CD4-positive, CD25-positive, alpha-beta regulatory T cell (primary cell): ENCODE measurements around the gene RAB3GAP2. TPM values are rescaled to one million over a fixed set of nuclear protein-coding genes. Genes with fewer than 3 reads are reported as not detected.

ENCODE experiments used
- ATAC-seq, 2 donors: fragments of 150-1000 bp; cut with Tn5 transposase; one replicate each; pipeline ENCODE4 v1.10.0; 2021; ENCODE audit warnings: low read depth in 2 of 2, moderate number of reproducible peaks in 2 of 2, moderate library complexity in 1 of 2
- DNase-seq, 3 donors: peaks; one replicate each; pipeline versions ENCODE4 v3.0.0 to v3.0.0-alpha.2; 2012 to 2022; ENCODE audit warnings: mixed read lengths in 1 of 3
- H3K27ac ChIP-seq: one replicate; pipeline ENCODE4 v1.7.0; 2013; ENCODE audit warnings: mild to moderate bottlenecking, low read length; ENCODE audit not compliant: insufficient read depth, poor library complexity, severe bottlenecking
- H3K27me3 ChIP-seq: one replicate; pipeline ENCODE4 v1.7.0; 2013; ENCODE audit warnings: low read length; ENCODE audit not compliant: control insufficient read depth, insufficient read depth
- H3K36me3 ChIP-seq: one replicate; pipeline ENCODE4 v1.7.0; 2013; ENCODE audit warnings: mild to moderate bottlenecking, low read length, moderate library complexity; ENCODE audit not compliant: control insufficient read depth, insufficient read depth
- H3K4me1 ChIP-seq: 2 replicates; pipeline ENCODE4 v1.7.0; 2013; ENCODE audit warnings: mild to moderate bottlenecking, low read length; ENCODE audit not compliant: insufficient read depth, control insufficient read depth, poor library complexity, severe bottlenecking
- H3K4me3 ChIP-seq: one replicate; pipeline ENCODE4 v1.7.0; 2013; ENCODE audit warnings: low read depth, mild to moderate bottlenecking, low read length, moderate library complexity
- H3K9me3 ChIP-seq, 2 experiments: 1 replicate in 1 of 2; 2 replicates in 1 of 2; pipeline ENCODE4 v1.7.0; 2013; ENCODE audit warnings: low read length in 2 of 2, mild to moderate bottlenecking in 1 of 2, moderate library complexity in 1 of 2; ENCODE audit not compliant: control insufficient read depth in 2 of 2
- H3K27ac Mint-ChIP-seq, 3 donors: one replicate each; pipeline ENCODE4 v1.8.0; 2020 to 2022; ENCODE audit warnings: mild to moderate bottlenecking in 3 of 3, mixed read lengths in 3 of 3, moderate library complexity in 2 of 3
- H3K27me3 Mint-ChIP-seq: one replicate; pipeline ENCODE4 v1.8.0; 2022; ENCODE audit warnings: mild to moderate bottlenecking, mixed read lengths
- H3K36me3 Mint-ChIP-seq: one replicate; pipeline ENCODE4 v1.8.0; 2020; ENCODE audit warnings: mixed read lengths
- H3K4me1 Mint-ChIP-seq, 4 donors: one replicate each; pipeline ENCODE4 v1.8.0; 2020 to 2022; ENCODE audit warnings: mixed read lengths in 4 of 4, mild to moderate bottlenecking in 1 of 4
- H3K4me3 Mint-ChIP-seq, 4 donors: one replicate each; pipeline ENCODE4 v1.8.0; 2020 to 2022; ENCODE audit warnings: mild to moderate bottlenecking in 4 of 4, mixed read lengths in 4 of 4, moderate library complexity in 3 of 4
- H3K9me3 Mint-ChIP-seq, 7 donors: one replicate each; pipeline ENCODE4 v1.8.0; 2020 to 2022; ENCODE audit warnings: mixed read lengths in 7 of 7, mild to moderate bottlenecking in 3 of 7, moderate library complexity in 2 of 7
- polyA plus RNA-seq, 4 donors: library from polyadenylated mRNA; unstranded; fragments of 300-500 nt; fragmentation: Illumina TruSeq; gene quantifications; one replicate each; pipeline ENCODE4 v1.2.3, GENCODE V29; 2021
- total RNA-seq: library from RNA; stranded (reverse); gene quantifications from one replicate; pipeline ENCODE4 v1.2.3, GENCODE V29; 2022

The RAB3GAP2 gene
- total and polyA plus RNA-seq, 5 donors from 2014 or later, result 13.7 to 48.0 (median 22.0) TPM

GRCh38 chr1:220189750-220190347 lies 82.4 kb downstream of the RAB3GAP2 start:
- H3K9me3 ChIP-seq, result no peaks in the 10 kb centered on the region
- no peaks in the 10 kb centered on the region for H3K27me3 Mint-ChIP-seq
- H3K36me3 ChIP-seq, result peaks cover 61% of the 10 kb centered on the region
- peak in 2 of 3 donors; percentile 17 to 27 for DNase-seq
- H3K4me3 ChIP-seq, result no peak overlapping the region
- H3K27me3 ChIP-seq, result no peaks in the 10 kb centered on the region
- H3K4me1 ChIP-seq, result no peaks in the 10 kb centered on the region
- no peak for ATAC-seq
- H3K4me3 Mint-ChIP-seq, result no peak overlapping the region
- H3K36me3 Mint-ChIP-seq, result peaks cover 29% of the 10 kb centered on the region
- H3K9me3 Mint-ChIP-seq, result no peaks in the 10 kb centered on the region
- H3K27ac ChIP-seq, result no peak overlapping the region
- peaks cover 0 to 13% (median 0%) of the 10 kb centered on the region in 4 donors for H3K4me1 Mint-ChIP-seq
- H3K27ac Mint-ChIP-seq, result no peak overlapping the region

GRCh38 chr1:220188538-220188937 lies 83.7 kb downstream of the RAB3GAP2 start:
- no peak overlapping the region for H3K27ac Mint-ChIP-seq
- no peak overlapping the region for H3K4me3 Mint-ChIP-seq
- H3K4me3 ChIP-seq, result no peak overlapping the region
- no peak for ATAC-seq
- no peaks in the 10 kb centered on the region for H3K27me3 ChIP-seq
- peaks cover 29% of the 10 kb centered on the region for H3K36me3 Mint-ChIP-seq
- peaks cover 0 to 13% (median 0%) of the 10 kb centered on the region in 4 donors for H3K4me1 Mint-ChIP-seq
- no peak for DNase-seq
- H3K4me1 ChIP-seq, result no peaks in the 10 kb centered on the region
- H3K9me3 Mint-ChIP-seq, result no peaks in the 10 kb centered on the region
- H3K36me3 ChIP-seq, result peaks cover 52% of the 10 kb centered on the region
- H3K27ac ChIP-seq, result no peak overlapping the region
- no peaks in the 10 kb centered on the region for H3K27me3 Mint-ChIP-seq
- H3K9me3 ChIP-seq, result no peaks in the 10 kb centered on the region

GRCh38 chr1:220186752-220187151 lies 85.5 kb downstream of the RAB3GAP2 start:
- no peak for DNase-seq
- H3K27ac ChIP-seq, result no peak overlapping the region
- H3K4me3 Mint-ChIP-seq, result no peak overlapping the region
- H3K4me3 ChIP-seq, result no peak overlapping the region
- H3K36me3 Mint-ChIP-seq, result peaks cover 29% of the 10 kb centered on the region
- H3K4me1 Mint-ChIP-seq, result peaks cover 0 to 13% (median 0%) of the 10 kb centered on the region in 4 donors
- H3K27me3 ChIP-seq, result no peaks in the 10 kb centered on the region
- no peaks in the 10 kb centered on the region for H3K9me3 ChIP-seq
- no peaks in the 10 kb centered on the region for H3K9me3 Mint-ChIP-seq
- H3K27ac Mint-ChIP-seq, result peak overlapping the region in 1 of 3 donors; percentile 2
- H3K36me3 ChIP-seq, result peaks cover 46% of the 10 kb centered on the region
- H3K4me1 ChIP-seq, result no peaks in the 10 kb centered on the region
- ATAC-seq, result no peak
- H3K27me3 Mint-ChIP-seq, result no peaks in the 10 kb centered on the region

- Histone ChIP-seq H3K4me3 (no peak overlapping the region), H3K9me3 (no peaks in the 10 kb centered on the region), H3K4me1 (no peaks in the 10 kb centered on the region), H3K36me3 (peaks cover 50% of the 10 kb centered on the region), H3K27ac (no peak overlapping the region), H3K27me3 (no peaks in the 10 kb centered on the region)
- DNase-seq (no peak), ATAC-seq (no peak)
- Mint-ChIP-seq H3K36me3 (peaks cover 43% of the 10 kb centered on the region), H3K27ac (no peak overlapping the region), H3K4me1 (peaks cover 0 to 10% (median 2%) of the 10 kb centered on the region in 4 donors), H3K27me3 (no peaks in the 10 kb centered on the region), H3K9me3 (peaks cover 0 to 1% (median 0%) of the 10 kb centered on the region in 7 donors), H3K4me3 (no peak overlapping the region)
Observed at GRCh38 chr1:220184506-220184905, 87.7 kb downstream of the RAB3GAP2 start.

GRCh38 chr1:220182656-220183055 lies 89.6 kb downstream of the RAB3GAP2 start:
- DNase-seq (no peak), ATAC-seq (no peak)
- Histone ChIP-seq H3K9me3 (no peaks in the 10 kb centered on the region), H3K4me1 (no peaks in the 10 kb centered on the region), H3K4me3 (no peak overlapping the region), H3K27me3 (no peaks in the 10 kb centered on the region), H3K27ac (no peak overlapping the region), H3K36me3 (peaks cover 50% of the 10 kb centered on the region)
- peaks cover 0 to 1% (median 0%) of the 10 kb centered on the region in 7 donors for H3K9me3 Mint-ChIP-seq
- peaks cover 55% of the 10 kb centered on the region for H3K36me3 Mint-ChIP-seq
- peak overlapping the region in 1 of 3 donors; percentile 63 for H3K27ac Mint-ChIP-seq
- H3K4me1 Mint-ChIP-seq, result peaks cover 7 to 12% (median 9%) of the 10 kb centered on the region in 4 donors
- H3K4me3 Mint-ChIP-seq, result no peak overlapping the region
- H3K27me3 Mint-ChIP-seq, result no peaks in the 10 kb centered on the region

- H3K36me3 Mint-ChIP-seq, result peaks cover 55% of the 10 kb centered on the region
- no peak overlapping the region for H3K4me3 ChIP-seq
- H3K27me3 Mint-ChIP-seq, result no peaks in the 10 kb centered on the region
- no peak overlapping the region for H3K27ac ChIP-seq
- peak overlapping the region; percentile 15 to 63 (median 56) for H3K27ac Mint-ChIP-seq
- ATAC-seq, result no peak
- H3K9me3 Mint-ChIP-seq, result peaks cover 0 to 2% (median 0%) of the 10 kb centered on the region in 7 donors
- no peaks in the 10 kb centered on the region for H3K9me3 ChIP-seq
- H3K4me1 Mint-ChIP-seq, result peaks cover 8 to 16% (median 12%) of the 10 kb centered on the region in 4 donors
- no peaks in the 10 kb centered on the region for H3K4me1 ChIP-seq
- no peak overlapping the region for H3K4me3 Mint-ChIP-seq
- DNase-seq, result no peak
- peaks cover 50% of the 10 kb centered on the region for H3K36me3 ChIP-seq
- no peaks in the 10 kb centered on the region for H3K27me3 ChIP-seq
Observed at GRCh38 chr1:220182111-220182510, 90.1 kb downstream of the RAB3GAP2 start.

- Histone ChIP-seq H3K9me3 (no peaks in the 10 kb centered on the region), H3K27me3 (no peaks in the 10 kb centered on the region), H3K4me3 (no peak overlapping the region), H3K27ac (no peak overlapping the region), H3K36me3 (peaks cover 55% of the 10 kb centered on the region), H3K4me1 (no peaks in the 10 kb centered on the region)
- H3K4me3 Mint-ChIP-seq, result no peak overlapping the region
- H3K27ac Mint-ChIP-seq, result peak overlapping the region in 2 of 3 donors; percentile 23 to 81
- H3K9me3 Mint-ChIP-seq, result peaks cover 0 to 2% (median 0%) of the 10 kb centered on the region in 7 donors
- no peaks in the 10 kb centered on the region for H3K27me3 Mint-ChIP-seq
- peaks cover 14 to 21% (median 18%) of the 10 kb centered on the region in 4 donors for H3K4me1 Mint-ChIP-seq
- ATAC-seq, result no peak
- H3K36me3 Mint-ChIP-seq, result peaks cover 78% of the 10 kb centered on the region
- no peak for DNase-seq
Observed at GRCh38 chr1:220176540-220176939, 95.7 kb downstream of the RAB3GAP2 start.
